GM12878 (cell line): Measurements from ENCODE around the gene GZMM. TPM values are rescaled to one million over a fixed set of nuclear protein-coding genes. Genes with fewer than 3 reads are reported as not detected.
A peak's percentile ranks its signal among the peaks of the same experiment; 100 is the strongest.

Experiments
- ATAC-seq: fragments of 200-7000 bp; cut with Tn5 transposase; 3 replicates; pipeline ENCODE4 v1.9.1; 2020; ENCODE audit warnings: mild to moderate bottlenecking, moderate library complexity
- BruUV-seq: library from RNA; stranded (reverse); fragments of 400-500 nt; replicated peaks from 2 replicates; lab custom pipeline; 2021; lab: Mats Ljungman, UMichigan
- CTCF ChIA-PET: fragments of 300-600 bp; sonication (Branson Sonifier 250); formaldehyde crosslinking; extraction: SDS; loops from one replicate; lab custom pipeline; 2021; ENCODE audit warnings: inconsistent platforms; lab: Yijun Ruan, JAX
- POLR2A ChIA-PET: fragments of 350-600 bp; formaldehyde crosslinking; extraction: SDS; loops from one replicate; lab custom pipeline; 2021; ENCODE audit warnings: inconsistent platforms; lab: Charles Lee
- RAD21 ChIA-PET: fragments of 300-600 bp; sonication (Branson Sonifier 250); formaldehyde crosslinking; loops from one replicate; lab custom pipeline; 2023; ENCODE audit warnings: antibody characterized with exemption; ENCODE audit not compliant: unreplicated experiment; lab: Charles Lee
- SMC1A ChIA-PET: fragments of 300-600 bp; sonication (Branson Sonifier 250); formaldehyde crosslinking; loops from one replicate; lab custom pipeline; 2023; ENCODE audit not compliant: unreplicated experiment, uncharacterized antibody; lab: Charles Lee
- DNase-seq: peaks from one replicate; pipeline ENCODE4 v3.0.0-alpha.2; 2011; ENCODE audit warnings: low read depth, low spot score
- FAIRE-seq: peaks from 3 replicates; lab custom pipeline; 2011; peaks lifted over from hg19 to GRCh38; lab: Jason Lieb, UNC
- H2AFZ ChIP-seq: 2 replicates; pipeline ENCODE4 v1.6.0; 2011; ENCODE audit warnings: low read depth, low read length, control low read depth; ENCODE audit not compliant: control insufficient read depth
- H3K27ac ChIP-seq: 2 replicates; pipeline ENCODE4 v1.5.1; 2011; ENCODE audit warnings: control low read depth; ENCODE audit not compliant: control insufficient read depth, insufficient read depth
- H3K27me3 ChIP-seq, 2 experiments: replicated peaks in 1 of 2; 2 replicates each; pipeline versions ENCODE4 v1.6.0 to v1.6.1; 2011; ENCODE audit warnings: low read length in 1 of 2; ENCODE audit not compliant: control insufficient read depth in 2 of 2, insufficient read depth in 2 of 2
- H3K36me3 ChIP-seq, 2 experiments: 2 replicates each; pipeline ENCODE4 v1.5.1; 2011; ENCODE audit warnings: low read length in 1 of 2; ENCODE audit not compliant: control insufficient read depth in 2 of 2, insufficient read depth in 2 of 2
- H3K4me1 ChIP-seq: 2 replicates; pipeline ENCODE4 v1.6.1; 2011; ENCODE audit warnings: mild to moderate bottlenecking, low read length, moderate library complexity, mixed read lengths; ENCODE audit not compliant: control insufficient read depth, insufficient read depth
- H3K4me2 ChIP-seq: 2 replicates; pipeline ENCODE4 v1.6.0; 2011; ENCODE audit warnings: control low read depth; ENCODE audit not compliant: control insufficient read depth, insufficient read depth
- H3K4me3 ChIP-seq: fragments of 200-600 bp; sonication (generic); 2 replicates; pipeline ENCODE4 v1.5.1; 2016
- H3K79me2 ChIP-seq: 2 replicates; pipeline ENCODE4 v1.6.0; 2011; ENCODE audit warnings: low read length; ENCODE audit not compliant: control insufficient read depth, insufficient read depth
- H3K9ac ChIP-seq: 2 replicates; pipeline ENCODE4 v1.8.0; 2011; ENCODE audit warnings: low read length, control low read depth, mixed read lengths; ENCODE audit not compliant: control insufficient read depth, insufficient read depth
- H3K9me3 ChIP-seq: replicated peaks from 3 replicates; pipeline ENCODE4 v1.5.1; 2011; ENCODE audit warnings: mild to moderate bottlenecking, low read length; ENCODE audit not compliant: control insufficient read depth, insufficient read depth
- H4K20me1 ChIP-seq: 2 replicates; pipeline ENCODE4 v1.6.0; 2011; ENCODE audit not compliant: control insufficient read depth, insufficient read depth
- HDGF ChIP-seq: fragments of 450-650 bp; IDR thresholded peaks from 2 replicates; pipeline ENCODE4 v1.6.1; 2016; ENCODE audit warnings: antibody characterized with exemption
- NBN ChIP-seq: fragments of 450-650 bp; IDR thresholded peaks from 2 replicates; pipeline ENCODE4 v1.6.1; 2016
- TAF1 ChIP-seq: IDR thresholded peaks from 2 replicates; pipeline ENCODE4 v1.6.1; 2011; ENCODE audit warnings: mild to moderate bottlenecking, low read depth, low read length, borderline replicate concordance
- WGBS: methylation state at CpG from one replicate; pipeline ENCODE4 v1.1.6; 2016; ENCODE audit warnings: low lambda C conversion rate; ENCODE audit not compliant: insufficient replicate concordance, insufficient coverage; ENCODE audit errors: missing lambda C conversion rate; 5-methylcytosine and 5-hydroxymethylcytosine counted together
- in situ Hi-C: fragments of 300-500 bp; cut with MboI; formaldehyde crosslinking; loops from 9 replicates; pipeline ENCODE4 v1.14.3; 2018; ENCODE audit warnings: mixed read lengths
- intact Hi-C: fragments of 100-400 bp; cut with micrococcal nuclease; formaldehyde crosslinking; loops from one replicate; pipeline ENCODE4 v1.14.2; 2022; ENCODE audit not compliant: unreplicated experiment
- polyA plus RNA-seq, 11 experiments: library from polyadenylated mRNA; depleted of rRNA in 4 of 11; unstranded in 6 of 11; stranded (reverse) in 5 of 11; fragments of >200 nt; fragmentation: Nextera tagmentation in 4 of 11; fragmentation: Illumina TruSeq in 1 of 11; extraction: Ambion mirVana in 4 of 11; extraction: Trizol in 1 of 11; gene quantifications; 1 replicate in 1 of 11; 2 replicates in 10 of 11; pipeline versions ENCODE4 v1.2.1 to v1.2.3, GENCODE V29; 2011 to 2016; ENCODE audit warnings: inconsistent platforms in 2 of 11, missing spikeins in 2 of 11, low read depth in 1 of 11
- total RNA-seq, 4 experiments: library from RNA; depleted of rRNA in 3 of 4; stranded (reverse); fragments of >200 nt in 3 of 4; fragmentation: Illumina TruSeq in 1 of 4; extraction: Trizol in 1 of 4; gene quantifications; 2 replicates each; pipeline versions ENCODE4 v1.2.1 to v1.2.3, GENCODE V29; 2013 to 2021

Gene GZMM
- total and polyA plus RNA-seq, 10 of the 15 experiments (the other 5 are each of a cell fraction or from before 2014, with no cell fraction given), result 0.09 to 0.48 (median 0.23) TPM; not detected in 7

GRCh38 chr19:530134-531008 is 13.5 kb upstream of the GZMM start:
- peak overlapping the region; percentile 89 for H3K4me2 ChIP-seq
- no TSS peak for BruUV-seq
- intact Hi-C loops (loop anchor here (5.0 kb wide), 1 partner anchor 42 kb away; the partner anchor contains the start of gene BSG), in situ Hi-C loops (no loop called here)
- no peak for DNase-seq
- no peak for TF ChIP-seq TAF1
- 0 out of 2 replicates have a peak, but pooled peaks have one; percentile 36 for TF ChIP-seq NBN
- TF ChIP-seq HDGF, result peak; percentile 56; the same call in 1 of the 2 replicates
- no peak for FAIRE-seq
- H3K27ac ChIP-seq, result peak overlapping the region; percentile 65; the same call in 1 of the 2 replicates
- H3K4me3 ChIP-seq, result peak overlapping the region; percentile 61
- peak overlapping the region; percentile 65 for H3K9ac ChIP-seq
- no peaks in the 10 kb centered on the region; the same call in 2 of the 3 replicates for H3K9me3 ChIP-seq
- H3K36me3 ChIP-seq, result no peaks in the 10 kb centered on the region
- peaks cover 8% of the 10 kb centered on the region for H3K4me1 ChIP-seq
- H4K20me1 ChIP-seq, result no peaks in the 10 kb centered on the region
- H2AFZ ChIP-seq, result peak overlapping the region; percentile 99
- ChIA-PET SMC1A (interaction anchor here (2.9 kb wide), 1 partner anchor 19 kb away, joined by 14 read pairs; no protein-coding TSS in a partner anchor), CTCF (interaction anchor here (0.9 to 7.4 kb wide), 3 partner anchors 20 to 283 kb away, joined by 3 to 42 read pairs (median 21); partner anchors contain the start of gene TPGS1), RAD21 (interaction anchor here (0.8 kb wide), 1 partner anchor 19 kb away, joined by 4 read pairs; no protein-coding TSS in a partner anchor), POLR2A (interaction anchor here (0.5 to 2.9 kb wide), 8 partner anchors 8 to 188 kb away, joined by 3 to 13 read pairs (median 4); partner anchors contain the start of genes BSG and TPGS1)
- H3K27me3 ChIP-seq, result no peaks in the 10 kb centered on the region
- WGBS, result 72% methylated on average over 38 of the region's 38 CpGs
- no peak; the same call in 1 of the 3 replicates for ATAC-seq
- peaks cover 27% of the 10 kb centered on the region for H3K79me2 ChIP-seq
